ENCODE results near the gene SEC22C.

- TF ChIP-seq POLR2AphosphoS5 (IDR thresholded peaks at IDR 0.05) (no peak), EP300 (IDR thresholded peaks at IDR 0.05) (no peak)
- TF ChIP-seq, protein P1, sequence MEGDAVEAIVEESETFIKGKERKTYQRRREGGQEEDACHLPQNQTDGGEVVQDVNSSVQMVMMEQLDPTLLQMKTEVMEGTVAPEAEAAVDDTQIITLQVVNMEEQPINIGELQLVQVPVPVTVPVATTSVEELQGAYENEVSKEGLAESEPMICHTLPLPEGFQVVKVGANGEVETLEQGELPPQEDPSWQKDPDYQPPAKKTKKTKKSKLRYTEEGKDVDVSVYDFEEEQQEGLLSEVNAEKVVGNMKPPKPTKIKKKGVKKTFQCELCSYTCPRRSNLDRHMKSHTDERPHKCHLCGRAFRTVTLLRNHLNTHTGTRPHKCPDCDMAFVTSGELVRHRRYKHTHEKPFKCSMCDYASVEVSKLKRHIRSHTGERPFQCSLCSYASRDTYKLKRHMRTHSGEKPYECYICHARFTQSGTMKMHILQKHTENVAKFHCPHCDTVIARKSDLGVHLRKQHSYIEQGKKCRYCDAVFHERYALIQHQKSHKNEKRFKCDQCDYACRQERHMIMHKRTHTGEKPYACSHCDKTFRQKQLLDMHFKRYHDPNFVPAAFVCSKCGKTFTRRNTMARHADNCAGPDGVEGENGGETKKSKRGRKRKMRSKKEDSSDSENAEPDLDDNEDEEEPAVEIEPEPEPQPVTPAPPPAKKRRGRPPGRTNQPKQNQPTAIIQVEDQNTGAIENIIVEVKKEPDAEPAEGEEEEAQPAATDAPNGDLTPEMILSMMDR (IDR thresholded peaks at IDR 0.05): no peak
These were observed 9.4 kb upstream of the SEC22C start for GRCh38 chr3:42590989-42591756.

Measured in esophagus muscularis mucosa (tissue), 4 donors.